Testis (tissue), 2 donors: ENCODE data around the gene ZNF438.

Experiments
- POLR2A ChIP-seq: fragments of 450-650 bp; IDR thresholded peaks from one replicate; pipeline ENCODE4 v1.6.1; 2017; ENCODE audit warnings: antibody characterized with exemption, mild to moderate bottlenecking, moderate library complexity
- TF ChIP-seq, protein P1 (sequence below), 3 experiments: fragments of 450-650 bp in 2 of 3; fragments of 200-600 bp in 1 of 3; sonication (generic) in 1 of 3; IDR thresholded peaks; one replicate each; pipeline ENCODE4 v1.5.1; 2016 to 2019; ENCODE audit warnings: antibody characterized with exemption in 3 of 3, mild to moderate bottlenecking in 2 of 3, moderate library complexity in 1 of 3

DNA sequence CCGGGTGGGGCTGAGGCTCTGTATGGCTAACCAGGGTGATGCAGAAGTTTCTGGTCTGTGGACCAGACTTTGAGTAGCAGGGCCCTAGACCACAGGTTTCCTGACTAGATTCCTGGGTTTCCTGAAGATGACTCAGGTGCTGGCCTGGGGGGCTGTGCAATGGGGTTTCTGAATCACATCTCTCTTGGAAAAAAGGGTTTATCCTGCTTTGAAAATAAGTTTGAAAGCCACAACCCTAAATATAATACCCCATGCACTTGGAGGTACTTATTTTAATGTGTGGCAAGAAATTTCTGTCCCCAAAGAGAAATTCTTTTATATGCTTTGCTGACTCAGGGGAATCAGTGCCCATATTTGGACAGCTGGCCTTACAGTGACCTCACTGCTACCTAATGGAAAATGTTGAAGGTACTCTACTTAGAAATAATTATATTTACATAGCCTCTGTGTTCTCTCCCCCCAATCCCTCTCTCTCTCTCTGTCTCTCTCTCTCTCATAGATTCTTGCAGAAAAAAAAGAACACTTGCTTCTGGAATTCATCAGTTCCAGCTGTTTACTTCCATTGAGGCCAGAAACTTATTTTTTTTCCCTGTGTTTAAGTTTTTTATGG lies 217.7 kb downstream of the ZNF438 start:
- no peak for TF ChIP-seq POLR2A
- TF ChIP-seq, protein P1, sequence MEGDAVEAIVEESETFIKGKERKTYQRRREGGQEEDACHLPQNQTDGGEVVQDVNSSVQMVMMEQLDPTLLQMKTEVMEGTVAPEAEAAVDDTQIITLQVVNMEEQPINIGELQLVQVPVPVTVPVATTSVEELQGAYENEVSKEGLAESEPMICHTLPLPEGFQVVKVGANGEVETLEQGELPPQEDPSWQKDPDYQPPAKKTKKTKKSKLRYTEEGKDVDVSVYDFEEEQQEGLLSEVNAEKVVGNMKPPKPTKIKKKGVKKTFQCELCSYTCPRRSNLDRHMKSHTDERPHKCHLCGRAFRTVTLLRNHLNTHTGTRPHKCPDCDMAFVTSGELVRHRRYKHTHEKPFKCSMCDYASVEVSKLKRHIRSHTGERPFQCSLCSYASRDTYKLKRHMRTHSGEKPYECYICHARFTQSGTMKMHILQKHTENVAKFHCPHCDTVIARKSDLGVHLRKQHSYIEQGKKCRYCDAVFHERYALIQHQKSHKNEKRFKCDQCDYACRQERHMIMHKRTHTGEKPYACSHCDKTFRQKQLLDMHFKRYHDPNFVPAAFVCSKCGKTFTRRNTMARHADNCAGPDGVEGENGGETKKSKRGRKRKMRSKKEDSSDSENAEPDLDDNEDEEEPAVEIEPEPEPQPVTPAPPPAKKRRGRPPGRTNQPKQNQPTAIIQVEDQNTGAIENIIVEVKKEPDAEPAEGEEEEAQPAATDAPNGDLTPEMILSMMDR (IDR thresholded peaks at IDR 0.05), result no peak
